Skeletal muscle tissue (tissue), 4 donors: Measurements from ENCODE around the gene TMEM218. TPM values are rescaled to one million over a fixed set of nuclear protein-coding genes. Genes with fewer than 3 reads are reported as not detected.
A peak's percentile ranks its signal among the peaks of the same experiment; 100 is the strongest.

ENCODE experiments used
- H3K27ac ChIP-seq: one replicate; pipeline ENCODE4 v1.7.0; 2013; ENCODE audit warnings: mild to moderate bottlenecking, low read depth, low read length, inconsistent platforms
- H3K27me3 ChIP-seq, 3 donors: one replicate each; pipeline ENCODE4 v1.7.0; 2013; ENCODE audit warnings: low read length in 3 of 3; ENCODE audit not compliant: control insufficient read depth in 3 of 3, insufficient read depth in 3 of 3
- H3K36me3 ChIP-seq, 3 donors: one replicate each; pipeline ENCODE4 v1.7.0; 2013; ENCODE audit warnings: low read length in 3 of 3; ENCODE audit not compliant: control insufficient read depth in 3 of 3, insufficient read depth in 3 of 3
- H3K4me1 ChIP-seq, 3 donors: one replicate each; pipeline ENCODE4 v1.7.0; 2013; ENCODE audit warnings: low read length in 3 of 3, mild to moderate bottlenecking in 3 of 3; ENCODE audit not compliant: control insufficient read depth in 3 of 3, insufficient read depth in 3 of 3
- H3K4me3 ChIP-seq, 3 donors: one replicate each; pipeline ENCODE4 v1.7.0; 2013; ENCODE audit warnings: low read length in 3 of 3
- H3K9ac ChIP-seq, 3 donors: one replicate each; pipeline ENCODE4 v1.7.0; 2013; ENCODE audit warnings: low read length in 3 of 3, mild to moderate bottlenecking in 3 of 3, moderate library complexity in 2 of 3, low read depth in 1 of 3
- H3K9me3 ChIP-seq, 3 donors: one replicate each; pipeline ENCODE4 v1.7.0; 2013; ENCODE audit warnings: low read length in 3 of 3; ENCODE audit not compliant: control insufficient read depth in 3 of 3
- total RNA-seq: library from RNA; depleted of rRNA; stranded (reverse); fragments of >200 nt; gene quantifications from one replicate; pipeline ENCODE4 v1.2.3, GENCODE V29; 2014
- donor health status: Osteomylitis.

The TMEM218 gene
- total RNA-seq, 1 donor from 2014 or later, result 37.1 TPM

DNA sequence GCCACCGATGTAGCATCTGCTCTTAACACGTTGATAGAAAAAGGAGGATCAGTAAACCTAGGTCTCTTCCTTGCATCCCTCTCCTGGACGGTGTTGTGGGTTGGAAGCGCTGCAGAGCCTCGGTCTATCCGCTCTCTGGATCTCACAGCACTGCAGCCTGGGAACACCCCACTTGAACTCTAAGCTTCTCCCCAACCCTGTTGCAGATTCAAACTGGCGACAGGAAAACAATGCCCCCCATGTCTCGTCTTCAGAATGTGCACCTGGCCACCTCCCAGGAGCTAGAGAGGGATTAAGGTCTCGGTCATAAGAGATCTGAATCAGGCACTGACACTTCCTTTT is 454 bp downstream of the TMEM218 start:
- Histone ChIP-seq H3K9me3 (no peaks in the 10 kb centered on the region), H3K4me3 (peak overlapping the region; percentile 92 to 93 (median 92)), H3K4me1 (peaks cover 8 to 12% (median 11%) of the 10 kb centered on the region in 3 donors), H3K27ac (peak overlapping the region; percentile 81), H3K9ac (peak overlapping the region; percentile 87 to 91 (median 88)), H3K36me3 (no peaks in the 10 kb centered on the region), H3K27me3 (no peaks in the 10 kb centered on the region)

DNA sequence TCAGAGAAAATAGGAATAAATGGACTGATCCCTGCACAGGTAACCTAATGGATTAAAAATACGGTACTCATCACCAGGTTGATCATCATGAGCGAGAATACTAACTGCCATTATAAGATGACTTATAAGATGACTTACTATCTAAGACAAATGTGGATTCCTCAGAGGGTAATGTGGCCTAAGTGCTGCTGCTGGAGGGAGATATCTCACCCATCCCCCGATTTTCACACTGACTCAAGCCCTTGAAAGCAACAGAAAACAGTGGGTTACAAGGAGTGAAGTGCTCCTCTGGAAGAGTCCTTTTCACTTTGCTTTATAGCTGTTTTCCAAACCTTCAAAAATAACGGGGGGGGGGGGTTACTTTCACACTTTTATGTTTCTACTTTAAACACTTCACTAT is 920 bp downstream of the TMEM218 start:
- H3K27ac ChIP-seq, result no peak overlapping the region

DNA sequence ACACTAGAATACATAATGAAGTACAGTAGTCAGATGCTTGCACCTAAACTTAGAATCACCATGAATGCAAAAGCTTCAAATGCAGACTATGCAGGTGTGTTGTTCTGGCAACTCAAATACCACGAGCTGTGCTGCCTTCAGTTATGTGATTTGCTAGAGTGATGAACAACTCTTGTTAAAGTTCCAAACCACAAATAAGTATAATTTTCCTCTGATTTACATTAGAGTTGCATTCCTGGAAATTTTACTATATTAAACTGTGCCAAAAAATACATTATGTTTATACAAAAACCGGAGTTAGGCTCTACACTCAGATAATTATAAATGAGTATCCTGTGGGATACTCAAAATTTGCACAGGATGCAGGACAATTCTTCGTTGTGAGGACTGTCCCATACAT is 3.0 kb downstream of the TMEM218 start:
- Histone ChIP-seq H3K9ac (no peak overlapping the region), H3K4me3 (no peak overlapping the region), H3K27me3 (no peaks in the 10 kb centered on the region), H3K4me1 (peaks cover 8 to 12% (median 11%) of the 10 kb centered on the region in 3 donors), H3K36me3 (no peaks in the 10 kb centered on the region), H3K27ac (no peak overlapping the region), H3K9me3 (no peaks in the 10 kb centered on the region)

More for the DNA sequence above, 920 bp downstream of the TMEM218 start:
- Histone ChIP-seq H3K27me3 (no peaks in the 10 kb centered on the region), H3K36me3 (no peaks in the 10 kb centered on the region), H3K4me1 (peaks cover 8 to 12% (median 11%) of the 10 kb centered on the region in 3 donors), H3K9me3 (no peaks in the 10 kb centered on the region), H3K4me3 (peak overlapping the region in 1 of 3 donors; percentile 92), H3K9ac (peak overlapping the region in 2 of 3 donors; percentile 87 to 88)

DNA sequence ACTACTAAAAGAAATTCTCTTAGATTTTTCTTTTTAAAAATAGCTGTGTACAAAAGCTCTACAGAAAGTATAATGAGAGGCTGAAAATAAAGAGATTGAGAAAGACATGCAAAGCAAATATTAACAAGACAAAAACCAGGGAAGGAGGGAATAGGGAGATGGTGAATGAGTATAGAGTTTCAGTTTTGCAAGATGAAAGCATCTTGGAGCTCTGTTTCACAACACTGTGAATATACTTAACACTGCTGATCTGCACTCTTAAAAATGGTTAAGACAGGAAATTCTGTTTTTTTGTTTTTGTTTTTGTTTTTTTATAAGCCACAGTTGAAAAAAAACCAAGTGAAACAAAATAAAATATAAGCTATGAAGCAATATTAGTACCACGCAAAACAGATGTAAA is 5.5 kb downstream of the TMEM218 start:
- Histone ChIP-seq H3K9ac (no peak overlapping the region), H3K4me1 (peaks cover 2 to 6% (median 5%) of the 10 kb centered on the region in 3 donors), H3K27ac (no peak overlapping the region), H3K36me3 (peaks cover under 1 to 3% (median 1%) of the 10 kb centered on the region in 3 donors), H3K9me3 (no peaks in the 10 kb centered on the region), H3K27me3 (no peaks in the 10 kb centered on the region), H3K4me3 (no peak overlapping the region)

DNA sequence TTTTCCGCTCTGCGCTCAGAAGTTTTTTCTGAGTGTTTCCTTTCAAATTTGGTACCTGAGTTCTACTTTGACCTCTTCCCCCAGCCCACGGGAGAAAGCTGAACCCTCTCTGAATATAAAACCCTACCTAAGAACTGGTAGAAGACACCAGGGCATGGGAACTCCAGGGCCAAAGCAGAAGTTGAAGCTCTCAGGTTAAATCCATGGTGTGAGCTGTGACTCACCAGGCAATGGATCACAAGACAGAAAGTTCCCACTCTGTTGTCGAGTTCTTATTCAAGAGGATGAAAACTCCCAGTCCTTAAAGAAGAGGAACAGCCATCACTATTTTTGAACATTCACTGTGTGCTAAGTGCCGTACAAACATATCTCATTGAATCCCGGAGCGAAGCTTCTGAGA is 8.9 kb downstream of the TMEM218 start:
- H3K9me3 ChIP-seq, result no peaks in the 10 kb centered on the region
- peaks cover 13 to 27% (median 27%) of the 10 kb centered on the region in 3 donors for H3K36me3 ChIP-seq
- H3K27me3 ChIP-seq, result no peaks in the 10 kb centered on the region
- no peak overlapping the region for H3K4me3 ChIP-seq
- H3K4me1 ChIP-seq, result no peaks in the 10 kb centered on the region
- H3K27ac ChIP-seq, result no peak overlapping the region
- no peak overlapping the region for H3K9ac ChIP-seq

DNA sequence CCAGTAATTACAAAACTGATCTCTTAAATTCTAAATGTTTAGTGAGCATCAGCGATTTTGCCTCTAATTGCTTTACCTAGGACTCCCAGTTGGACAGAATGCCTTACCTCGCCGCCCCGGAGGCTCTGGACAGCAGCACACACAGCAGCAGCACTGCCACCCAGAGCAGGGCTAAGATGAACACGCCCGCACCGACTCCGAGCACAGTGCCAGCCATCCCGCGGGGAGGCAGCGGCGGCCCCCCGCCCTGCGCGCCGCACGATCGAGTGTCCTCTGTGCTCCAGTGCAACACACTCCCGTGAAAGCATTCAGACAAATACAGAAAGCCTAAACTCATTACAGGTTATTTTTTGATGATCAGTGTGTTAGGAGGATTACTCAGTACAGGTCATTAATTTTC is 9.4 kb downstream of the TMEM218 start:
- Histone ChIP-seq H3K36me3 (peaks cover 17 to 31% (median 29%) of the 10 kb centered on the region in 3 donors), H3K4me1 (no peaks in the 10 kb centered on the region)

DNA sequence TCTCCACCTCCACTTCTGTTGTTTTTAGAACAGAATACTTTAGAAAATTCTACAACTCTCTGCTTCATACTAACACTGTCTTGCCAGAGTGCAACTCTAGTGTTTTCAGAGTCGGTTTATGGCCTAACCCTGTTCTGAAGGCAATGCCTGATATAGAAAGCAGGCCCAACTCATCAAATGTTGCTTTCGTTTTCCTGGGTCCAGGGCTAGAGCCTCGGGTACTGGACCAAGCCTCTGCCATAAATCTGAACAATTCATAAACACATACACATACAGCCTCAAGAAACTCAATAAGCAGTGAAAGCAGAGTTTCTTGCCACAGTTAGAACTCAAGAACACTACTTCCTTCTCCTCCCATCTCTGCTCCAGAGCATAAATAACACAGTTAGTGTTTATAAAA is 9.8 kb downstream of the TMEM218 start:
- Histone ChIP-seq H3K36me3 (peaks cover 17 to 36% (median 33%) of the 10 kb centered on the region in 3 donors), H3K27ac (no peak overlapping the region), H3K4me3 (no peak overlapping the region), H3K9ac (no peak overlapping the region), H3K27me3 (no peaks in the 10 kb centered on the region), H3K9me3 (no peaks in the 10 kb centered on the region), H3K4me1 (no peaks in the 10 kb centered on the region)

More for the DNA sequence above, 9.4 kb downstream of the TMEM218 start:
- H3K4me3 ChIP-seq, result no peak overlapping the region
- H3K27ac ChIP-seq, result no peak overlapping the region
- no peaks in the 10 kb centered on the region for H3K9me3 ChIP-seq
- no peak overlapping the region for H3K9ac ChIP-seq
- no peaks in the 10 kb centered on the region for H3K27me3 ChIP-seq

DNA sequence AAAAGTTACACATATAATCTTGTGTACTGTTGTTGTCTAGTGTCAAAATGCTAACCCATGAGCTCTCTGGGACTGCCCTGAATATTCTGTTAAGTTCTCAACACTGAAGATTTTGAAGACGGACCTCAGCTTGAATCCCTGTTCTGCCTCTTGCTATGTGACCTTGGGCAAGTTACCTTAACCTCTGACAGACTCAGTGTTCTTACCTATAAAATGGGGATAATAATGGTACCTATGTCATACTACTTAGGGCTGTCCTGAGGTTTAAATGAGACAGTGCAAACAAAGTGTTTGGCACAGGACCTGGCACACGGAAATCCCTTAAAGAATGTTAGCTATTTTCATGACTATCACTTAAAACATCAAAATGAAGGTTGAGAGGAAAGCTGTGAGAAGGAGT is 11.3 kb downstream of the TMEM218 start:
- Histone ChIP-seq H3K9ac (no peak overlapping the region), H3K27ac (no peak overlapping the region), H3K27me3 (no peaks in the 10 kb centered on the region), H3K4me3 (no peak overlapping the region), H3K36me3 (peaks cover 17 to 44% (median 40%) of the 10 kb centered on the region in 3 donors), H3K4me1 (no peaks in the 10 kb centered on the region), H3K9me3 (no peaks in the 10 kb centered on the region)

DNA sequence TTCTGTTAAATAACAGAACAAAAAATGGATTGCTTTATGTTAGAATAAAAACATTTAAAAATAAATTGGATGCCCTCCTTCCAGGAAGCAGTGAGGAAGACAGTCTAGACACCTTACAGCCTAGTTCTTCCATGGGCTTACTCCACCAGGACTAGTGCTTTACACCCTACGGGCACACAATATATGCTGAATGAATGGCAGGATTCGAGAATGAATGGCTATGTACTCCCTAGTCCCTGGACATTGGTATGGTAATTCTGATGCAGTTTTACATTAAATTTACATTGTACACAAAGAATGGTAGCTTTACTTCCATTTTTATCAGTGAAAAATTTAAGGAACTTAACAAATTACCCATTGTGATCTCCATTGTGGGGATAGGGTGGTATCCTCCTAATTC is 16.7 kb downstream of the TMEM218 start:
- no peaks in the 10 kb centered on the region for H3K9me3 ChIP-seq
- H3K36me3 ChIP-seq, result peaks cover 5 to 36% (median 27%) of the 10 kb centered on the region in 3 donors
- H3K27me3 ChIP-seq, result no peaks in the 10 kb centered on the region
- no peak overlapping the region for H3K4me3 ChIP-seq
- H3K4me1 ChIP-seq, result peaks cover 3 to 6% (median 6%) of the 10 kb centered on the region in 3 donors
- no peak overlapping the region for H3K9ac ChIP-seq
- no peak overlapping the region for H3K27ac ChIP-seq

DNA sequence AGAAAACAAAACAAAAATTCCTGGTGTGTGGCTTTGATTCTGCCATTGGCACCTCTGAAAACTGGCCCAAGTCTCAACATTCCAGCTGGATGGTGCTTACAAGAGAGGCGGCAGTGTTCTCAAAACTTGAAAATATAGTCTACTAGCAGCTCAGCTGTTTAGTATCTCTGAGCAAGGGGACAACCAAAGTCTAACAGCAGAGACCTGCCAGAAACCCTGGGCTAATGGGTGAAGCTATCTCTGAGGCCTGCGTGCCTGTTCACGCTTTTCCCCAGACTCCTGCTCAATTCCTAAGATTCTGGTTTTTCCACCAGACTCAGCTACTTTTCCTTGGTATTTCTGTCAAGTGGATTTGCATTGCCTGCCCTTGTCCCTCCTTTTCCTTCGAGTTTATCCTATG is 17.9 kb downstream of the TMEM218 start:
- Histone ChIP-seq H3K9me3 (no peaks in the 10 kb centered on the region), H3K4me1 (peaks cover 3 to 6% (median 6%) of the 10 kb centered on the region in 3 donors), H3K4me3 (no peak overlapping the region), H3K9ac (no peak overlapping the region), H3K27ac (no peak overlapping the region), H3K27me3 (no peaks in the 10 kb centered on the region), H3K36me3 (peaks cover 5 to 25% (median 19%) of the 10 kb centered on the region in 3 donors)
